ENCODE data around the gene MXRA7.

Gene MXRA7

DNA sequence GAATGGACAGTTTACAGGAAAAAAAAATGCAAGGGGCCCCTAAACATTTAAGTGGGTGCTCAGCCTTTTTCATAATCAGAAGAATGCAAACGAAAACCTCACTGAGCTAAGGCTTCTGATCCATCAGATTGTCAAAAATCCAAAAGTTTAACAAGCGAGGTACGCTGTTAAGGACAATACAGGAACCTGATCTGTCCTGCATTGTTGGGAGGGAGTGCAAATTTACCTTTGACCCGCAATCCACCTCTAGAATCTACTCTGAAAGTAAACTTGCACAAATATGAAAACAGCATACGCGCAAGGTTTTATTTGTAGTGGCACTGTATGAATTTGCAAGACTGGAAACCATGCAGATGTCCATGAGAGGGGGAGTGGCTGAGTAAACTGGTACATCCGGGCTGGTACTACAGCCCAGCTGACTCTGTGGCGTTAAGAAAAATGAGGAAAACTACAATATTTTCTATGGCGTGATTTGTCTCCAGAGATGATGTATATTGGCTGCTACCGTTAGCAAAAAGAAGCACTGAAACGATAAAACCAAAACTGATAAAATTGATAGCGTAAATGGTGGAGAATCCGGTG is 38.4 kb downstream of the MXRA7 start:
- Histone ChIP-seq H3K36me3 (ENCODE audit: low read length) (no peaks in the 10 kb centered on the region), H3K27me3 (ENCODE audit: low read length) (no peaks in the 10 kb centered on the region), H3F3A (ENCODE audit: insufficient read depth) (no peaks in the 10 kb centered on the region), H3K9me2 (replicated peaks; ENCODE audit: insufficient read depth, low read length) (no peaks in the 10 kb centered on the region), H3K4me2 (ENCODE audit: low read depth, low read length, poor library complexity, severe bottlenecking) (peak overlapping the region; percentile 87), H3K9ac (ENCODE audit: low read length) (peak overlapping the region; percentile 79), H3K9me3 (ENCODE audit: insufficient read depth, low read length) (no peaks in the 10 kb centered on the region), H2AFZ (ENCODE audit: low read depth, low read length, severe bottlenecking) (peak overlapping the region; percentile 78), H4K20me1 (ENCODE audit: low read depth, low read length) (no peaks in the 10 kb centered on the region), H3K79me2 (ENCODE audit: insufficient read depth, low read length) (no peaks in the 10 kb centered on the region), H3K27ac (ENCODE audit: low read depth, low read length) (peak overlapping the region; percentile 51), H3K4me3 (ENCODE audit: insufficient read depth, low read length, poor library complexity, severe bottlenecking) (peak overlapping the region; percentile 83)
- TF ChIP-seq, protein P1, sequence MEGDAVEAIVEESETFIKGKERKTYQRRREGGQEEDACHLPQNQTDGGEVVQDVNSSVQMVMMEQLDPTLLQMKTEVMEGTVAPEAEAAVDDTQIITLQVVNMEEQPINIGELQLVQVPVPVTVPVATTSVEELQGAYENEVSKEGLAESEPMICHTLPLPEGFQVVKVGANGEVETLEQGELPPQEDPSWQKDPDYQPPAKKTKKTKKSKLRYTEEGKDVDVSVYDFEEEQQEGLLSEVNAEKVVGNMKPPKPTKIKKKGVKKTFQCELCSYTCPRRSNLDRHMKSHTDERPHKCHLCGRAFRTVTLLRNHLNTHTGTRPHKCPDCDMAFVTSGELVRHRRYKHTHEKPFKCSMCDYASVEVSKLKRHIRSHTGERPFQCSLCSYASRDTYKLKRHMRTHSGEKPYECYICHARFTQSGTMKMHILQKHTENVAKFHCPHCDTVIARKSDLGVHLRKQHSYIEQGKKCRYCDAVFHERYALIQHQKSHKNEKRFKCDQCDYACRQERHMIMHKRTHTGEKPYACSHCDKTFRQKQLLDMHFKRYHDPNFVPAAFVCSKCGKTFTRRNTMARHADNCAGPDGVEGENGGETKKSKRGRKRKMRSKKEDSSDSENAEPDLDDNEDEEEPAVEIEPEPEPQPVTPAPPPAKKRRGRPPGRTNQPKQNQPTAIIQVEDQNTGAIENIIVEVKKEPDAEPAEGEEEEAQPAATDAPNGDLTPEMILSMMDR (IDR thresholded peaks at IDR 0.05; ENCODE audit: insufficient read depth, low read length, poor library complexity, severe bottlenecking): no peak
- TF ChIP-seq EZH2phosphoT487 (conservative IDR thresholded peaks at IDR 0.05; ENCODE audit: low read length): no peak

DNA sequence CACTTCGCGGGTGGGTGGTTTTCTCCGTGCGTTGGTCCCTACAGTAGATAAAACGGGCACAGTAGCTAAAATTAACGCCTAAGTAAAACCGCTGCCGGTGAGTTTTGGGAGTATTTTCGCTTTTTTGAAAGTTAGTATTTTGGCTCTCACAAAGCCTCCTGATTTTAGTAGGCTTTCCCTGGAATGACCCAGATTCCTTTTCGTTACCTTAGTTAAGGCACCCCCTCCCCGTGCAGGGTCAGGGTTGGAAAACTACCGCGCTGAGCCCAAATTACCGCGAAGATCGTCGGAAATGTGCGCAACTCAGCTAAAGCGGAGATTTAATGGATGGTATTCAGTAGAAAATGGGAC is 38.9 kb downstream of the MXRA7 start:
- Histone ChIP-seq H3K9me2 (replicated peaks; ENCODE audit: insufficient read depth, low read length) (no peaks in the 10 kb centered on the region), H3K4me2 (ENCODE audit: low read depth, low read length, poor library complexity, severe bottlenecking) (peak overlapping the region; percentile 87), H2AFZ (ENCODE audit: low read depth, low read length, severe bottlenecking) (peak overlapping the region; percentile 78), H3F3A (ENCODE audit: insufficient read depth) (no peaks in the 10 kb centered on the region), H3K4me3 (ENCODE audit: insufficient read depth, low read length, poor library complexity, severe bottlenecking) (peak overlapping the region; percentile 83), H3K27ac (ENCODE audit: low read depth, low read length) (peak overlapping the region; percentile 51), H3K9me3 (ENCODE audit: insufficient read depth, low read length) (no peaks in the 10 kb centered on the region), H3K36me3 (ENCODE audit: low read length) (no peaks in the 10 kb centered on the region), H3K27me3 (ENCODE audit: low read length) (no peaks in the 10 kb centered on the region), H3K79me2 (ENCODE audit: insufficient read depth, low read length) (no peaks in the 10 kb centered on the region), H4K20me1 (ENCODE audit: low read depth, low read length) (no peaks in the 10 kb centered on the region), H3K9ac (ENCODE audit: low read length) (peak overlapping the region; percentile 79)
- TF ChIP-seq, protein P1 (IDR thresholded peaks at IDR 0.05; ENCODE audit: insufficient read depth, low read length, poor library complexity, severe bottlenecking): no peak
- TF ChIP-seq EZH2phosphoT487 (conservative IDR thresholded peaks at IDR 0.05; ENCODE audit: low read length): no peak

DNA sequence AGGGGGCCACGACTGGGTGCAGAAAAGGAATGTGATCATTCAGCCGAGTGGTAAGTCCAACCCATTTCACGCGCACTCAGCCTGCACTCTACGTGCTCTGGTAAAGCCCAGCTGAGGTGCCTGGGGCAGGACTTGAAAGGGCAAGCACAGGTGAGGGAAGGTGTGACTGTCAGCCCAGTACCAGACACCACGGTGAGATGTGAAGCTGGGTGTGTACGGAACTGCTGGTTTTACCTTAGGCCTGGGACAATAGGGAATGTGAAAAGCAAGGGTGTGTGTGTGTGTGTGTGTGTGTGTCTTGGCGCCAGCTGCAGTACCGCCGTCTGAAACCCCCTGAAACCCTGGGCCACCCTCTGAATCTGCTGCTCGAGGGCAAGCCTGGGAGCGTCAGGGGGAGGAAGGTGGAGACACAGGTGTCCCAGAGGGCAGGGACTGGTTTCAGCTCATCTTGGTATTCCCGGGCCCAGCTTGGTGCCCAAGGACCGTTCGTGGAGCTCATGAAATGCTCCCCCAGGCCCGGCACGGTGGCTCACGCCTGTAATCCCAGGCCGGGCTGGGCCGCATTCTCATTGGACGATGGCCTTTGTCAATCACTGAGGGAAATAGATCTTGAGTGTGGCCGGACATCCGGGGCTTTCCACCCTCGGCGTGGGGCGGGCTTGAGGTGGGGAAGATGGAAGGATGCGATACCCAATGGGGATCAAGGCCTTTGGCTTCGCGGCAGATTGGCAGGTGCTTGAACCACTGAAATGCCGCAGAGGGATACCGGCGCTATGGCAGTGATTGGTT is 39.4 kb downstream of the MXRA7 start:
- peak overlapping the region; percentile 51 for H3K4me2 ChIP-seq (ENCODE audit: low read depth, low read length, poor library complexity, severe bottlenecking)
- H3K27ac ChIP-seq (ENCODE audit: low read depth, low read length): no peak overlapping the region
- no peaks in the 10 kb centered on the region for H3K9me3 ChIP-seq (ENCODE audit: insufficient read depth, low read length)
- H3K36me3 ChIP-seq (ENCODE audit: low read length): no peaks in the 10 kb centered on the region
- H3K4me3 ChIP-seq (ENCODE audit: insufficient read depth, low read length, poor library complexity, severe bottlenecking): peak overlapping the region; percentile 83
- no peaks in the 10 kb centered on the region for H4K20me1 ChIP-seq (ENCODE audit: low read depth, low read length)
- no peaks in the 10 kb centered on the region for H3K79me2 ChIP-seq (ENCODE audit: insufficient read depth, low read length)
- H3K27me3 ChIP-seq (ENCODE audit: low read length): no peaks in the 10 kb centered on the region
- H3F3A ChIP-seq (ENCODE audit: insufficient read depth): no peaks in the 10 kb centered on the region
- H2AFZ ChIP-seq (ENCODE audit: low read depth, low read length, severe bottlenecking): peak overlapping the region; percentile 81
- no peaks in the 10 kb centered on the region for H3K9me2 ChIP-seq (replicated peaks; ENCODE audit: insufficient read depth, low read length)
- H3K9ac ChIP-seq (ENCODE audit: low read length): peak overlapping the region; percentile 79
- TF ChIP-seq, protein P1 (IDR thresholded peaks at IDR 0.05; ENCODE audit: insufficient read depth, low read length, poor library complexity, severe bottlenecking): no peak
- no peak for TF ChIP-seq EZH2phosphoT487 (conservative IDR thresholded peaks at IDR 0.05; ENCODE audit: low read length)
